ENCODE measurements around the gene DLGAP1.

DNA sequence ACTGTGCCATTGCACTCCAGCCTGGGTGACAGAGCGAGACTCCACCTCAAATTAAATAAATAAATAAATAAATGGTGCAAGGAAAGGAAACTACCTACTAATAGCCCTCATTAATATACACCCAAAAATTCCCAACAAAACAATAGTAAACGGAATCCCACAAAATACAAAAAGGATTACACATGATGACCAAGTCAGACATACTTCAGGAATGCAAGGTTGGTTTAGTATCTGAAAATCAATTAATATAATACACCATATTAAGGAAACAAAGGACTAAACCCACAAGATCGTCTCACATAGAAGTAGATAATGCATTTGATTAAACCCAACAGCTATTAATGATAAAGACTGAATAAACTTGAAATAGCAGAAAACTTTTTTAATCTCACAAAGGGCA, 697.7 kb downstream of the DLGAP1 start:
- TF ChIP-seq, protein P1, sequence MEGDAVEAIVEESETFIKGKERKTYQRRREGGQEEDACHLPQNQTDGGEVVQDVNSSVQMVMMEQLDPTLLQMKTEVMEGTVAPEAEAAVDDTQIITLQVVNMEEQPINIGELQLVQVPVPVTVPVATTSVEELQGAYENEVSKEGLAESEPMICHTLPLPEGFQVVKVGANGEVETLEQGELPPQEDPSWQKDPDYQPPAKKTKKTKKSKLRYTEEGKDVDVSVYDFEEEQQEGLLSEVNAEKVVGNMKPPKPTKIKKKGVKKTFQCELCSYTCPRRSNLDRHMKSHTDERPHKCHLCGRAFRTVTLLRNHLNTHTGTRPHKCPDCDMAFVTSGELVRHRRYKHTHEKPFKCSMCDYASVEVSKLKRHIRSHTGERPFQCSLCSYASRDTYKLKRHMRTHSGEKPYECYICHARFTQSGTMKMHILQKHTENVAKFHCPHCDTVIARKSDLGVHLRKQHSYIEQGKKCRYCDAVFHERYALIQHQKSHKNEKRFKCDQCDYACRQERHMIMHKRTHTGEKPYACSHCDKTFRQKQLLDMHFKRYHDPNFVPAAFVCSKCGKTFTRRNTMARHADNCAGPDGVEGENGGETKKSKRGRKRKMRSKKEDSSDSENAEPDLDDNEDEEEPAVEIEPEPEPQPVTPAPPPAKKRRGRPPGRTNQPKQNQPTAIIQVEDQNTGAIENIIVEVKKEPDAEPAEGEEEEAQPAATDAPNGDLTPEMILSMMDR (IDR thresholded peaks at IDR 0.05; ENCODE audit: control extremely low read depth in 1 of 3, insufficient read depth in 1 of 3, low read depth in 1 of 3, low read length in 3 of 3), result no peak
- TF ChIP-seq YY1 (IDR thresholded peaks at IDR 0.05; ENCODE audit: low read depth, low read length), result no peak
- TF ChIP-seq USF2 (IDR thresholded peaks at IDR 0.05; ENCODE audit: low read length), result no peak
- no peak for TF ChIP-seq POLR2AphosphoS5 (IDR thresholded peaks at IDR 0.05; ENCODE audit: low read depth, low read length)
- TF ChIP-seq CHD2 (IDR thresholded peaks at IDR 0.05; ENCODE audit: low read length), result no peak
- TF ChIP-seq SP4 (IDR thresholded peaks at IDR 0.05; ENCODE audit: low read length), result no peak
- no peak for TF ChIP-seq GTF2F1 (IDR thresholded peaks at IDR 0.05; ENCODE audit: borderline replicate concordance, low read depth, low read length)
- no peak for TF ChIP-seq ZNF274 (IDR thresholded peaks at IDR 0.05; ENCODE audit: borderline replicate concordance, extremely low read depth, low read length)
- TF ChIP-seq TAF1 (IDR thresholded peaks at IDR 0.05; ENCODE audit: low read depth, low read length), result no peak
- TF ChIP-seq SIN3A (conservative IDR thresholded peaks at IDR 0.05 in 1 of 2, IDR thresholded peaks at IDR 0.05 in 1 of 2; ENCODE audit: low read depth in 1 of 2, low read length in 2 of 2), result no peak
- no peak for TF ChIP-seq POLR2A (IDR thresholded peaks at IDR 0.05; ENCODE audit: control extremely low read depth in 1 of 2, low read depth in 2 of 2, low read length in 2 of 2)
